Keratinocyte (primary cell): ENCODE measurements around the gene ST8SIA5. TPM values are rescaled to one million over a fixed set of nuclear protein-coding genes. Genes with fewer than 3 reads are reported as not detected.

Source experiments
- DNase-seq: peaks from one replicate; pipeline ENCODE4 v3.0.0-alpha.2; 2011; ENCODE audit warnings: low read depth, missing footprints, low spot score
- FAIRE-seq: peaks from 2 replicates; lab custom pipeline; 2011; peaks lifted over from hg19 to GRCh38; lab: Jason Lieb, UNC
- H2AFZ ChIP-seq: 2 replicates; pipeline ENCODE4 v1.6.0; 2012; ENCODE audit warnings: low read length, control low read depth, inconsistent platforms; ENCODE audit not compliant: control insufficient read depth
- H3K27ac ChIP-seq: 2 replicates; pipeline ENCODE4 v1.5.1; 2011; ENCODE audit warnings: low read length; ENCODE audit not compliant: control insufficient read depth, insufficient read depth
- H3K27me3 ChIP-seq: 3 replicates; pipeline ENCODE4 v1.6.0; 2011; ENCODE audit warnings: low read length; ENCODE audit not compliant: control insufficient read depth, insufficient read depth; ENCODE audit errors: extremely low read depth
- H3K36me3 ChIP-seq, 2 experiments: 2 replicates in 1 of 2; 3 replicates in 1 of 2; pipeline ENCODE4 v1.5.1; 2011; ENCODE audit warnings: low read length in 2 of 2, mild to moderate bottlenecking in 1 of 2; ENCODE audit not compliant: control insufficient read depth in 2 of 2, insufficient read depth in 2 of 2; ENCODE audit errors: extremely low read depth in 1 of 2
- H3K4me1 ChIP-seq: 3 replicates; pipeline ENCODE4 v1.5.1; 2011; ENCODE audit warnings: low read length; ENCODE audit not compliant: control insufficient read depth, insufficient read depth; ENCODE audit errors: extremely low read depth
- H3K4me2 ChIP-seq: 3 replicates; pipeline ENCODE4 v1.6.0; 2011; ENCODE audit warnings: low read depth, low read length; ENCODE audit not compliant: control insufficient read depth, insufficient read depth; ENCODE audit errors: extremely low read depth
- H3K4me3 ChIP-seq, 3 experiments: fragments of 200-600 bp in 1 of 3; sonication (generic) in 1 of 3; 2 replicates in 2 of 3; 3 replicates in 1 of 3; pipeline ENCODE4 v1.5.1; 2011 to 2016; ENCODE audit warnings: low read length in 3 of 3, mild to moderate bottlenecking in 3 of 3, control low read depth in 2 of 3, inconsistent platforms in 1 of 3, low read depth in 1 of 3, mixed read lengths in 1 of 3, mixed run types in 1 of 3, moderate library complexity in 1 of 3; ENCODE audit not compliant: control insufficient read depth in 2 of 3, insufficient read depth in 2 of 3; ENCODE audit errors: extremely low read depth in 1 of 3
- H3K79me2 ChIP-seq: 2 replicates; pipeline ENCODE4 v1.6.0; 2012; ENCODE audit warnings: low read length; ENCODE audit not compliant: control insufficient read depth, insufficient read depth
- H3K9ac ChIP-seq: 3 replicates; pipeline ENCODE4 v1.6.0; 2011; ENCODE audit warnings: low read length; ENCODE audit not compliant: control insufficient read depth, insufficient read depth; ENCODE audit errors: extremely low read depth
- H3K9me1 ChIP-seq: 3 replicates; pipeline ENCODE4 v1.6.0; 2011; ENCODE audit warnings: low read length; ENCODE audit not compliant: control insufficient read depth, insufficient read depth; ENCODE audit errors: extremely low read depth
- H3K9me3 ChIP-seq: 2 replicates; pipeline ENCODE4 v1.5.1; 2012; ENCODE audit warnings: low read depth, low read length; ENCODE audit not compliant: control insufficient read depth
- H4K20me1 ChIP-seq: 3 replicates; pipeline ENCODE4 v1.6.0; 2011; ENCODE audit warnings: low read length; ENCODE audit not compliant: control insufficient read depth, insufficient read depth; ENCODE audit errors: extremely low read depth
- EZH2 ChIP-seq: IDR thresholded peaks from one replicate; pipeline ENCODE4 v1.6.1; 2012; ENCODE audit warnings: inconsistent platforms, mild to moderate bottlenecking, low read length, moderate library complexity
- dilution Hi-C: fragments of 300-500 bp; cut with MboI; formaldehyde crosslinking; loops from one replicate; pipeline ENCODE4 v1.7.0; 2020; ENCODE audit warnings: low sequenced_read_pairs; ENCODE audit not compliant: extremely low pct_ligation_motif_present
- polyA plus RNA-seq, 5 experiments: library from polyadenylated mRNA; depleted of rRNA in 3 of 5; stranded (reverse) in 3 of 5; stranded (forward) in 1 of 5; unstranded in 1 of 5; fragments of >200 nt; gene quantifications; 1 replicate in 1 of 5; 2 replicates in 3 of 5; 3 replicates in 1 of 5; pipeline versions ENCODE4 v1.2.1 to v1.2.3, GENCODE V29; 2011 to 2012; ENCODE audit warnings: missing spikeins in 2 of 5, low read depth in 1 of 5, low replicate concordance in 1 of 5
- TF ChIP-seq, protein P1 (sequence below), 3 experiments: IDR thresholded peaks in 1 of 3; conservative IDR thresholded peaks in 1 of 3; optimal IDR thresholded peaks in 1 of 3; 2 replicates in 2 of 3; 3 replicates in 1 of 3; pipeline versions ENCODE3 to v1.5.1; 2011; ENCODE audit warnings: low read length in 3 of 3, mild to moderate bottlenecking in 3 of 3, moderate library complexity in 2 of 3, control low read depth in 1 of 3, inconsistent platforms in 1 of 3; ENCODE audit not compliant: insufficient read depth in 2 of 3; ENCODE audit errors: extremely low read depth in 1 of 3

ST8SIA5 gene
- polyA plus RNA-seq, 1 donor (not counting 4 experiments of a cell fraction or from before 2014, with no cell fraction given), result under 0.01 TPM

DNA sequence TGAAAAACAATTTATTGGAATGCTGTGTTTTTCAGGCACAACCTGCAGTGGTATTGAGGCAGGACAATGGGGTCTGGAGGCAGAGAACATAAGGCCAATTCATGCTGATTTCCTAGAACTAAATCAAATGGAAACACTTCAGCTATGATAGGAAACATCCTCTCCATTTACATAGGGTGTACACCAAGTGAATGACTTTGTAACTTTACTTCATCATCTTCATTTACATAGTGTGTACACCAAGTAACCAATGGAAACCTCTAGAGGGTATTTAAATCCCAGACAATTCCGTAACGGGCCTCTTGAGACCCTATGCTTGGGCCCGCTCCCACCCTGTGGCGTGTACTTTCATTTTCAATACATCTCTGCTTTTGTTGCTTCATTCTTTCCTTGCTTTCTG is 32.2 kb upstream of the ST8SIA5 start:
- H3K9me3 ChIP-seq, result no peaks in the 10 kb centered on the region
- no peak overlapping the region for H3K4me3 ChIP-seq
- no peak overlapping the region for H2AFZ ChIP-seq
- no peak overlapping the region for H3K27ac ChIP-seq
- no peaks in the 10 kb centered on the region for H3K36me3 ChIP-seq
- no peak overlapping the region for H3K4me2 ChIP-seq
- no peaks in the 10 kb centered on the region for H3K79me2 ChIP-seq
- no peaks in the 10 kb centered on the region for H3K9me1 ChIP-seq
- DNase-seq (no peak), FAIRE-seq (no peak)
- no peaks in the 10 kb centered on the region for H4K20me1 ChIP-seq
- no peak overlapping the region for H3K9ac ChIP-seq
- H3K4me1 ChIP-seq, result no peaks in the 10 kb centered on the region
- H3K27me3 ChIP-seq, result no peaks in the 10 kb centered on the region
- TF ChIP-seq, protein P1, sequence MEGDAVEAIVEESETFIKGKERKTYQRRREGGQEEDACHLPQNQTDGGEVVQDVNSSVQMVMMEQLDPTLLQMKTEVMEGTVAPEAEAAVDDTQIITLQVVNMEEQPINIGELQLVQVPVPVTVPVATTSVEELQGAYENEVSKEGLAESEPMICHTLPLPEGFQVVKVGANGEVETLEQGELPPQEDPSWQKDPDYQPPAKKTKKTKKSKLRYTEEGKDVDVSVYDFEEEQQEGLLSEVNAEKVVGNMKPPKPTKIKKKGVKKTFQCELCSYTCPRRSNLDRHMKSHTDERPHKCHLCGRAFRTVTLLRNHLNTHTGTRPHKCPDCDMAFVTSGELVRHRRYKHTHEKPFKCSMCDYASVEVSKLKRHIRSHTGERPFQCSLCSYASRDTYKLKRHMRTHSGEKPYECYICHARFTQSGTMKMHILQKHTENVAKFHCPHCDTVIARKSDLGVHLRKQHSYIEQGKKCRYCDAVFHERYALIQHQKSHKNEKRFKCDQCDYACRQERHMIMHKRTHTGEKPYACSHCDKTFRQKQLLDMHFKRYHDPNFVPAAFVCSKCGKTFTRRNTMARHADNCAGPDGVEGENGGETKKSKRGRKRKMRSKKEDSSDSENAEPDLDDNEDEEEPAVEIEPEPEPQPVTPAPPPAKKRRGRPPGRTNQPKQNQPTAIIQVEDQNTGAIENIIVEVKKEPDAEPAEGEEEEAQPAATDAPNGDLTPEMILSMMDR (optimal IDR thresholded peaks at IDR 0.05 in 1 of 3, IDR thresholded peaks at IDR 0.05 in 1 of 3, conservative IDR thresholded peaks at IDR 0.05 in 1 of 3; ENCODE audit: extremely low read depth in 1 of 3, insufficient read depth in 2 of 3, low read length in 3 of 3), result no peak
- TF ChIP-seq EZH2, result no peak
- dilution Hi-C loops, result no loop called here

DNA sequence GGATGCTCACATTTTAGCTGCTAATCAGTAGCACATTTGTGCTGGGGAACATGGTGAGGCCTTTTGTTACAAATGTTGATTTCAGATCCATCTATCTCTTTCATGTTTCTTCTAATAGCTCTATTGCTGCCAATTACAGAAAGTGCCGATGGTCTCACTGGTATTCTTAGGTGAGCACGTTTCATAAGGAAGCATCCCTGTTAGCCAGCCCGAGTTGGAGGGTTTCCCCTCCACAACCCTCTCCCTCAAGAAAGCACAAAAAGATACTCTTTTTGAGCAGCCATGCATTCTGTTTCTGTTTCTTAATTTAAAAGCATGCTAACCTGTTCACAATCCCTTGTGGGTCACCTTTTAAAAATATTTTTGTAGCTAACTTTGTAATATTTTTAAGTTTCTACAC is 30.8 kb upstream of the ST8SIA5 start:
- H3K9me3 ChIP-seq, result no peaks in the 10 kb centered on the region
- no peak overlapping the region for H2AFZ ChIP-seq
- TF ChIP-seq, protein P1 (optimal IDR thresholded peaks at IDR 0.05 in 1 of 3, IDR thresholded peaks at IDR 0.05 in 1 of 3, conservative IDR thresholded peaks at IDR 0.05 in 1 of 3; ENCODE audit: extremely low read depth in 1 of 3, insufficient read depth in 2 of 3, low read length in 3 of 3), result no peak
- TF ChIP-seq EZH2, result no peak
- H4K20me1 ChIP-seq, result no peaks in the 10 kb centered on the region
- H3K36me3 ChIP-seq, result no peaks in the 10 kb centered on the region
- no peaks in the 10 kb centered on the region for H3K27me3 ChIP-seq
- no peak overlapping the region for H3K4me2 ChIP-seq
- no peaks in the 10 kb centered on the region for H3K79me2 ChIP-seq
- H3K4me3 ChIP-seq, result no peak overlapping the region
- no peak for FAIRE-seq
- DNase-seq, result no peak
- dilution Hi-C loops, result no loop called here
- no peak overlapping the region for H3K27ac ChIP-seq
- H3K4me1 ChIP-seq, result no peaks in the 10 kb centered on the region
- no peaks in the 10 kb centered on the region for H3K9me1 ChIP-seq
- H3K9ac ChIP-seq, result no peak overlapping the region
